GM18505 (cell line): Measurements from ENCODE around the gene FHOD3.

Source experiments
- ATAC-seq: cut with Tn5 transposase; IDR thresholded peaks from one replicate; pipeline ENCODE4 v1.9.1; 2021; ENCODE audit not compliant: unreplicated experiment
- POLR2A ChIP-seq: IDR thresholded peaks from 4 replicates; pipeline ENCODE4 v1.6.1; 2011; ENCODE audit warnings: borderline replicate concordance; ENCODE audit not compliant: insufficient read depth, insufficient read length; ENCODE audit errors: extremely low read depth

The FHOD3 gene

GRCh38 chr18:36284268-36284667 lies 13.2 kb upstream of the FHOD3 start:
- no peak for TF ChIP-seq POLR2A
- no peak for ATAC-seq

DNA sequence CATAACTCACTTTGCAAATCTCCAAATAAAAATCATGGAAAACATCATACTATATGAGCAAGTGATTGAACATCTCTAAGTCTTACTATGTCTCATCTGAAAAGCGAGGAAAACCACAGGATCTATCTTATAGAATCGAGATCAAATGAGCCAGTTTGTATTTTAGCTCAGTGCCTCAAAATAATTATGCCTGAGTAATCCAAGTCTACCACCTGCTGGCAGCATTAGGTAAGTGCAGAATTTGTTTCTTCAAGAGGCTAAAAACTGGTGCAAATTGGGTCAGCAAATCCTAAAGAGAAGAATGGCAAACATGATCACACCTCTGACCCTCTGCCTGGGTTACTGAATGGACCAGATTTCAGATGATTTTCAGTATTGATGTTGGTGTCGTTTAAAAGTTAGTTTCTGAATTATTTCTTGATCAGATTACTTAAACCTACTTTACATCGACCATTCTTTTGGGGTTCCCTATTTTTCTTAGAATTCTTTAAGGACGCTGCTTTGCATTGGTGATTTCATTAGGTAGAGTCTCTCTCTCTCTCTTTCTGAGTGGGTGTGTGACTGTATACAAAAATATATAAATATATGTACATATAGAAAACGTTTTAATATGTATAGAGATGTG lies 12.7 kb upstream of the FHOD3 start:
- ATAC-seq, result no peak
- TF ChIP-seq POLR2A, result no peak

- no peak for ATAC-seq
- no peak for TF ChIP-seq POLR2A
These were observed 9.9 kb upstream of the FHOD3 start for GRCh38 chr18:36287653-36288052.

DNA sequence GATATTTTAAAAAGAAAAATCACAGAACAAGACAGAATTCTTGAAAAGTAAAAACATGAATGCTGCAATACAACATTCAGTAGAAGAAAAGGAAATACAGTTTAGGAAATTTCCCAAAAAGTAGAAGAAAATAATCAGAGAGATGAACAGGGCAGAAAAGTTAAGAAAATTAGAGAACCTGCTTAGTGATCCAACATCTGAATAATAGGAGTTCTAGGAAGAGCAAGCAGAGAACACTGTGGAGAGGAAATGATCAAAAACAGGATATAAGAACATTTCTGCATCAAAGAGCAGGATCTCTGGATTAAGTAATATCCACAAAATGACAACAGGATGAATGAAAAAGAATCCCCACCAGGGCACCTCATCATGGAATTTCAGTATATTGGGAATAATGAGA lies 8.8 kb upstream of the FHOD3 start:
- no peak for TF ChIP-seq POLR2A
- ATAC-seq, result no peak

DNA sequence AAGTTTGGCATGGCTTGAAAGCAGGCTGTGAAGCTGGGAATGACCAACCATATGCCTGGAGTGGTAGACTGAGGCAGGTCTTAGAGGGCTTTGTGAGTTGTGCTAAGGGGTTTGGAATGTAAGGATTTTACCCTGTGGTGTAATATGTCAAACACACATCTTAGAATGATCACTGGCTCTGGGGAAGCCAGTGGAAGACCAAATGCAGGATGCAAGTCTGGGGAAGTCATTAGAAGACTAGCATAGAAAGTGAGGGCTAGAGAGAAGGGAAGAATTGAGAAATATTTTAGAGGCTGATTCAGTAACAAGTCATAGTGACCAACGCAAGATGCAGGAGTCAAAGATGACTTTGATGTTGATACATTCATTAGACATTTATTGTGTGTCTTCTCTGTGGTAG lies 3.5 kb upstream of the FHOD3 start:
- no peak for ATAC-seq
- no peak for TF ChIP-seq POLR2A

DNA sequence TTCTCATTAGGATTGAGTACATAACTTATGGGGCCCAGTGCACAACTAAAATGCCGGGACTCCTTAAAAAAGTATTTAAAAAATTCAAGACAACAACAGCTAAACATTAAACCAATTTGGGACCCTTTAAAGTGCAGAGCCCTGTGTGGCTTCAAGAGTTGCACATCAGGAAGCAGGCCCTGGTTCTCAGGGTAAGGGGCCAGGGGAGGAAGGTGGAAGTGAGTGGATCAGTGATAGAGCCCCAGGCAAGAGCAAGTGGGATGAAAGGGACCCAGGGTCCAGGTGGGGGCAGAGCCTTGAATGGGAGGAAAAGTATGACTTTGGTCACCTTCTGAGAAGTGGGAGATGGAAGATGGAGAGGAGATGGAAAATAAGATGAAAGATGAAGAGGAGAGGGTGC lies 2.3 kb upstream of the FHOD3 start:
- no peak for ATAC-seq
- no peak for TF ChIP-seq POLR2A

DNA sequence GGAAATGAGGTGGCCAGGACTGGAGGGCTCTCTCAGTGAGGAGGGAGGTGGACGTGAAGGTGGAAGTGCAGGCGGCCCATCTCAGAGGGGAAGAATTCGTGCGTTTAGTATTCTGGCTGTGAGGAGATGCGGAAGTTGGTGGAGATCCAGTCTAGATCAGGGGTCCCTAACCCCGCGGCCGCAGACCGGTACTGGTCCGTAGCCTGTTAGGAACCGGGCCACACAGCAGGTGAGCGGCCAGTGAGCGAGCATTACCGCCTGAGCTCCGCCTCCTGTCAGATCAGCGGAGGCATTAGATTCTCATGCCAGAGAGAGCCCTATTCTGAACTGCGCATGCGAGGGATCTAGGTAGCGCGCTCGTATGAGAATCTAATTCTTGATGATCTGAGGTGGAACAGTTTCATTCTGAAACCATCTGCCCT lies 1.6 kb upstream of the FHOD3 start:
- no peak for TF ChIP-seq POLR2A
- no peak for ATAC-seq

DNA sequence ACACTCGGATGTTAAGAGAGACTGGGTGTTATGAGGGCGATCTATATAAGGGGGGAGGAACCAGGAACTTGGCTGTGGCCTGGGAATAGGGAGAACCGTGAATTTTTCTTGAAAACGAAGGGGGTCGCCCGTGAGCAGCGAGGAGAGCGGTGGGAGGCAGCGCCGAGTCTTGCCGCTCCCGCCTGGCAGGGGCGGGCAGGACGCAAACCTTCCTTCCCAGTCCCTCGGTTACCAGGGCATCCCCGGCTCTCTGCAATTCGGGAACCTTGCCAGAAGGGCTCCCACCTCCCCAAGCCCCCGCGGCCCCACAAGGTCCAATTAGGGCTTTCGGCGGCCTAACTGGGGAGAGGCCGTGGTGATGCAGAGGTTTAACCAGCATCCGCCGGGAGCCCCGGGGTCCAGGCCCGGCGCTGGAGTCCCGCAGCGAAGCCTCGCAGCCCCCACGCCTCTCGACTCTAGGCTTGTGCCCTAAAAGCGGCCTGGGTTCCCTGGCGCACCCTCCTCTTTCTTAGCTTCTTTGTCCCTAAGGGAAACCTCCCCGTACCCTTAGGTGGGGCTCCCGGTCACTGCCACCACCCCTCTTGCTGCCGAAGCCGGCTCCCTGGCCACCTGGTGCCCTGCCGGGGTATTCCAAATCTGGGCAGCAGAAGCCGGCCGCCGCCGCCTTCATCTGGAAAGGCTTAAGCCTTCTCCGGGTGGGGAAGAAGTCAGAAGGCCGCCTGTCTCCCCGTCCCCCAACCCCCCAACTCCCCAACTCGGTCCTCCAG lies 680 bp upstream of the FHOD3 start:
- TF ChIP-seq POLR2A, result no peak
- ATAC-seq, result peak; percentile 23

DNA sequence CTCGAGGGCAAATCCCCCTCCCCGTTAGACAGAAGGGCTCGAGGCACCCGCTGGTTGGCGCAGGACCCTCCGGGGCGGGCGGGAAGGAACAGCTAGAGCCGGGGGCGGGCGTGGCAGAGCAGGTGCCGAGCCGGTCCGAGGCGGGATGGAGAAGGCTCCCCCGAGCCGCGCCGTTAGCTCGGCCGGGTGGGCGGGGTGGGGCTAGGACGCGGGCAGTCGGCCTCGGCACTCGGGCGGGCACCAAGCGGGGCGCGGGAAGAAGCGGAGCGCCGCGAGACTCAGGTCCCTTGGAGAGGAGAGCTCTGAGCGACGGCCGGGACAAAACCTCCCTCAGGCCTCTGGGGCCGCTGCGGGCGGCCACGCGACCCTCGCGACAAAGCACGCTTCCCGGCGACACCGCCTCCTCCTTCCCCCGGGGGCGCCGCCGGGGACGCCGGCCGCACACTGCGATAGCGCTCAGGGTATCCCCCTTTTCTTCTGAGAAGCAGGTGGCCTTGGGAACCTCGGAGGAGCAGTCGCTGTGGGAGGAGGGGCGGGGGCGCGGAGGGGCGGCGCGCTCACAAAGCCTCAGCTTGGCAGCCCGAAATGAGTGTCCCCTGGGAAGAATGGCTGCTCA lies 721 bp downstream of the FHOD3 start:
- TF ChIP-seq POLR2A, result no peak
- peak; percentile 29 for ATAC-seq

- TF ChIP-seq POLR2A, result no peak
- ATAC-seq, result no peak
These were observed 1.5 kb downstream of the FHOD3 start for GRCh38 chr18:36299015-36299414.

- TF ChIP-seq POLR2A, result no peak
- ATAC-seq, result no peak
These were observed 2.7 kb downstream of the FHOD3 start for GRCh38 chr18:36300211-36300610.

DNA sequence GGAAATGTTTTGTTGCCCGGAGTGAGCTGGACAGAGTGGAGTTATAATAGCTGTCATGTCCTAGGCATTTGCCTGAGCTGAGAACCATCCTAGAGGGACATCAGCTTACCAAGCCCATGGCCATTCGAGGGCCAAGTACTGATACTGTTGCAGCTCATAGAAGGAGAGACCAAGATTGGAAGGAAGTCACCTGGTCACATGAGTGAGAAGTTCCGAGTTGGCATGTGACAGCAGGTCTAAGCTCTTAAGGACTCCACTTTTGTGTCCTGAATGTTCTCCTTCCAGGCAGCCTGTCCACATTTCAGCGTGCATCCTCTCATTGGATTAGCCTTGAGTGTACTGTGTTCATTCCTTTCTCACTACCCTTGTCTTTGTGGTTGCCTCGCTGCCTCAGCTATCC lies 4.4 kb downstream of the FHOD3 start:
- no peak for TF ChIP-seq POLR2A
- no peak for ATAC-seq

- TF ChIP-seq POLR2A, result no peak
- ATAC-seq, result no peak
These were observed 5.2 kb downstream of the FHOD3 start for GRCh38 chr18:36302676-36303075.
